A549 (cell line): ENCODE data around the gene ZNF365. TPM values are rescaled to one million over a fixed set of nuclear protein-coding genes. Genes with fewer than 3 reads are reported as not detected.

Source experiments
- ATAC-seq, 2 experiments: fragments of 200-7000 bp in 1 of 2; fragments of >200 bp in 1 of 2; cut with Nextera tagmentation in 1 of 2; cut with Tn5 transposase in 1 of 2; 3 replicates each; pipeline versions ENCODE4 v1.8.0 to v1.9.1; 2018 to 2020; ENCODE audit warnings: mild to moderate bottlenecking in 1 of 2, moderate library complexity in 1 of 2
- CTCF ChIA-PET: fragments of 300-600 bp; sonication (Branson Sonifier 250); formaldehyde crosslinking; extraction: SDS; loops from one replicate; lab custom pipeline; 2021; ENCODE audit warnings: antibody characterized with exemption, inconsistent platforms; lab: Yijun Ruan, JAX
- POLR2A ChIA-PET: fragments of 350-600 bp; formaldehyde crosslinking; extraction: SDS; loops from one replicate; lab custom pipeline; 2021; ENCODE audit warnings: antibody characterized with exemption, inconsistent platforms; lab: Yijun Ruan, JAX
- DNase-seq, 2 experiments: peaks; one replicate each; pipeline versions ENCODE4 v3.0.0 to v3.0.0-alpha.2; 2011 to 2016; ENCODE audit warnings: low read depth in 1 of 2, low spot score in 1 of 2
- FAIRE-seq: peaks from 2 replicates; lab custom pipeline; 2011; peaks lifted over from hg19 to GRCh38; lab: Jason Lieb, UNC
- H3K27ac ChIP-seq, 2 experiments: fragments of >200 bp; sonication (Bioruptor Twin); formaldehyde crosslinking; 3 replicates each; pipeline ENCODE4 v1.5.1; 2016 to 2017
- H3K4me1 ChIP-seq: fragments of >200 bp; sonication (Bioruptor Twin); formaldehyde crosslinking; 3 replicates; pipeline ENCODE4 v1.6.1; 2016
- H3K4me2 ChIP-seq: fragments of >200 bp; sonication (Bioruptor Twin); formaldehyde crosslinking; 3 replicates; pipeline ENCODE4 v1.6.1; 2016
- H3K4me3 ChIP-seq: fragments of >200 bp; sonication (Bioruptor Twin); formaldehyde crosslinking; 3 replicates; pipeline ENCODE4 v1.5.1; 2016
- H3K9me3 ChIP-seq: fragments of >200 bp; sonication (Bioruptor Twin); formaldehyde crosslinking; 3 replicates; pipeline ENCODE4 v1.6.1; 2016
- CEBPB ChIP-seq, 2 experiments: fragments of >200 bp in 1 of 2; sonication (Bioruptor Twin) in 1 of 2; formaldehyde crosslinking in 1 of 2; IDR thresholded peaks; 2 replicates each; pipeline ENCODE4 v1.6.1; 2012 to 2016
- EHMT2 ChIP-seq: fragments of 200-600 bp; sonication (generic); IDR thresholded peaks from 2 replicates; pipeline ENCODE4 v1.6.1; 2016; ENCODE audit warnings: antibody characterized with exemption, low read depth, mild to moderate bottlenecking, moderate library complexity
- FOSL2 ChIP-seq, 2 experiments: fragments of 450-650 bp in 1 of 2; fragments of >200 bp in 1 of 2; sonication (Bioruptor Twin) in 1 of 2; formaldehyde crosslinking; IDR thresholded peaks; 2 replicates each; pipeline versions ENCODE4 v1.5.0 to v1.6.1; 2016 to 2020; ENCODE audit warnings: mild to moderate bottlenecking in 1 of 2, moderate library complexity in 1 of 2
- GATA3 ChIP-seq: IDR thresholded peaks from 2 replicates; pipeline ENCODE4 v1.6.1; 2012; ENCODE audit warnings: borderline replicate concordance
- HOXA7 ChIP-seq: fragments of 250-450 bp; sonication (Bioruptor Pico); IDR thresholded peaks from 2 replicates; pipeline ENCODE4 v1.5.0; 2020; ENCODE audit warnings: mild to moderate bottlenecking, moderate library complexity
- JUNB ChIP-seq: fragments of >200 bp; sonication (Bioruptor Twin); formaldehyde crosslinking; IDR thresholded peaks from 2 replicates; pipeline ENCODE4 v1.6.1; 2016
- MAFK ChIP-seq: fragments of 450-650 bp; IDR thresholded peaks from 2 replicates; pipeline ENCODE4 v1.6.1; 2014; ENCODE audit not compliant: partially characterized antibody
- RAD21 ChIP-seq, 2 experiments: fragments of >200 bp in 1 of 2; sonication (Bioruptor Twin) in 1 of 2; formaldehyde crosslinking in 1 of 2; IDR thresholded peaks in 1 of 2; conservative IDR thresholded peaks in 1 of 2; 2 replicates in 1 of 2; 3 replicates in 1 of 2; pipeline ENCODE4 v1.6.1; 2012 to 2018; ENCODE audit warnings: inconsistent platforms in 1 of 2
- RNF2 ChIP-seq: fragments of 200-600 bp; sonication (generic); IDR thresholded peaks from 2 replicates; pipeline ENCODE4 v1.6.1; 2016; ENCODE audit warnings: low read depth, mild to moderate bottlenecking, antibody characterized with exemption, moderate library complexity, borderline replicate concordance
- TFCP2L1 ChIP-seq: fragments of 250-450 bp; sonication (Bioruptor Pico); IDR thresholded peaks from 2 replicates; pipeline ENCODE4 v1.5.0; 2021; ENCODE audit warnings: mild to moderate bottlenecking
- ZNF302 ChIP-seq: fragments of 250-450 bp; sonication (Bioruptor Pico); IDR thresholded peaks from 2 replicates; pipeline ENCODE4 v1.9.0; 2021; ENCODE audit warnings: inconsistent platforms, mild to moderate bottlenecking, moderate library complexity
- whole genome bisulfite sequencing: methylation state at CpG from one replicate; pipeline ENCODE4 v1.1.6; 2017; ENCODE audit errors: missing lambda C conversion rate; 5-methylcytosine and 5-hydroxymethylcytosine counted together
- polyA plus RNA-seq, 4 experiments: library from polyadenylated mRNA; depleted of rRNA in 3 of 4; stranded (reverse); fragments of >200 nt; fragmentation: RNase III in 1 of 4; extraction: RNeasy Plus Mini Kit Qiagen cat#74134 plus additional on column Dnase treatment in 1 of 4; gene quantifications; 2 replicates in 3 of 4; 3 replicates in 1 of 4; pipeline ENCODE4 v1.2.3, GENCODE V29; 2011 to 2017
- TF ChIP-seq, protein P1 (sequence below): fragments of 200-600 bp; sonication (generic); IDR thresholded peaks from 2 replicates; pipeline ENCODE4 v1.6.1; 2016; ENCODE audit warnings: antibody characterized with exemption, mild to moderate bottlenecking, moderate library complexity
- TF ChIP-seq, protein P2 (sequence below): fragments of 250-450 bp; sonication (Bioruptor Pico); IDR thresholded peaks from 2 replicates; pipeline ENCODE4 v1.5.0; 2021; ENCODE audit warnings: mild to moderate bottlenecking, moderate library complexity, borderline replicate concordance

ZNF365 gene
- polyA plus RNA-seq, 2 of the 4 experiments (the other 2 are of a cell fraction), result 1.3 to 1.5 TPM

DNA sequence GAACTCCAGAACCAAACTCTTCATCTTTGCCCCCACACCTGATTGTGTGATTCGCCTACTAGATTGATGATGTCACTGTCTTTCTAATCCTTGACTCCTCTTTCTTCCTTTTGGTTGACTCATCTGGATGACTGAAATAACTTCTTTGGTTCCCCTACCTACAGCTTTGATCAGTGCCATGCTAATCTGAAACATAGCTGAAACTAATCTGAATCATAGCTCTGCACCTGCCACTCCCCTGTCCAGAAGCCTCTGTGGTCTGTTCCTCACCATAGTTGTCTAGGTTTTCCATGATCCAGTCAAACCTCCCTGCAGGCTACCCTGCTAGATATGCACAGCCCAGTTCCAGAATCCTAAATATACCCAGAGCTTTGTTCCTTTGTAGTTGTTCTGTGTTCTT lies 51.9 kb downstream of the ZNF365 start:
- 18% methylated on average over 1 of the region's 1 CpG for WGBS
- no peak for FAIRE-seq
- ChIA-PET CTCF (interaction anchor here (0.7 to 2.7 kb wide), 5 partner anchors 11 to 392 kb away, joined by 3 to 15 read pairs (median 3); no protein-coding TSS in a partner anchor), POLR2A (interaction anchor here (0.9 kb wide), 1 partner anchor 158 kb away, joined by 3 read pairs; the partner anchor contains the start of gene RTKN2)
- peaks cover 21% of the 10 kb centered on the region for H3K4me1 ChIP-seq
- TF ChIP-seq MAFK (no peak), FOSL2 (IDR thresholded peaks at IDR 0.05) (peak; percentile 62), FOSL2 (CRISPR knock-in tag; IDR thresholded peaks at IDR 0.05) (peak; percentile 31), JUNB (peak; percentile 67), CEBPB (IDR thresholded peaks at IDR 0.05) (no peak), GATA3 (peak; percentile 38; the same call in 1 of the 2 replicates), RAD21 (conservative IDR thresholded peaks at IDR 0.05 in 1 of 2, IDR thresholded peaks at IDR 0.05 in 1 of 2) (no peak), RNF2 (no peak)
- TF ChIP-seq, protein P1, sequence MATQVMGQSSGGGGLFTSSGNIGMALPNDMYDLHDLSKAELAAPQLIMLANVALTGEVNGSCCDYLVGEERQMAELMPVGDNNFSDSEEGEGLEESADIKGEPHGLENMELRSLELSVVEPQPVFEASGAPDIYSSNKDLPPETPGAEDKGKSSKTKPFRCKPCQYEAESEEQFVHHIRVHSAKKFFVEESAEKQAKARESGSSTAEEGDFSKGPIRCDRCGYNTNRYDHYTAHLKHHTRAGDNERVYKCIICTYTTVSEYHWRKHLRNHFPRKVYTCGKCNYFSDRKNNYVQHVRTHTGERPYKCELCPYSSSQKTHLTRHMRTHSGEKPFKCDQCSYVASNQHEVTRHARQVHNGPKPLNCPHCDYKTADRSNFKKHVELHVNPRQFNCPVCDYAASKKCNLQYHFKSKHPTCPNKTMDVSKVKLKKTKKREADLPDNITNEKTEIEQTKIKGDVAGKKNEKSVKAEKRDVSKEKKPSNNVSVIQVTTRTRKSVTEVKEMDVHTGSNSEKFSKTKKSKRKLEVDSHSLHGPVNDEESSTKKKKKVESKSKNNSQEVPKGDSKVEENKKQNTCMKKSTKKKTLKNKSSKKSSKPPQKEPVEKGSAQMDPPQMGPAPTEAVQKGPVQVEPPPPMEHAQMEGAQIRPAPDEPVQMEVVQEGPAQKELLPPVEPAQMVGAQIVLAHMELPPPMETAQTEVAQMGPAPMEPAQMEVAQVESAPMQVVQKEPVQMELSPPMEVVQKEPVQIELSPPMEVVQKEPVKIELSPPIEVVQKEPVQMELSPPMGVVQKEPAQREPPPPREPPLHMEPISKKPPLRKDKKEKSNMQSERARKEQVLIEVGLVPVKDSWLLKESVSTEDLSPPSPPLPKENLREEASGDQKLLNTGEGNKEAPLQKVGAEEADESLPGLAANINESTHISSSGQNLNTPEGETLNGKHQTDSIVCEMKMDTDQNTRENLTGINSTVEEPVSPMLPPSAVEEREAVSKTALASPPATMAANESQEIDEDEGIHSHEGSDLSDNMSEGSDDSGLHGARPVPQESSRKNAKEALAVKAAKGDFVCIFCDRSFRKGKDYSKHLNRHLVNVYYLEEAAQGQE, result no peak
- peak overlapping the region; percentile 53 for H3K4me2 ChIP-seq
- peak; percentile 84 to 92 for ATAC-seq
- peak overlapping the region; percentile 71 to 76 for H3K27ac ChIP-seq
- 0 out of 3 replicates have a peak, but pooled peaks cover 7% of the 10 kb centered on the region for H3K9me3 ChIP-seq
- DNase-seq, result peak; percentile 28 to 52
- H3K4me3 ChIP-seq, result no peak overlapping the region

DNA sequence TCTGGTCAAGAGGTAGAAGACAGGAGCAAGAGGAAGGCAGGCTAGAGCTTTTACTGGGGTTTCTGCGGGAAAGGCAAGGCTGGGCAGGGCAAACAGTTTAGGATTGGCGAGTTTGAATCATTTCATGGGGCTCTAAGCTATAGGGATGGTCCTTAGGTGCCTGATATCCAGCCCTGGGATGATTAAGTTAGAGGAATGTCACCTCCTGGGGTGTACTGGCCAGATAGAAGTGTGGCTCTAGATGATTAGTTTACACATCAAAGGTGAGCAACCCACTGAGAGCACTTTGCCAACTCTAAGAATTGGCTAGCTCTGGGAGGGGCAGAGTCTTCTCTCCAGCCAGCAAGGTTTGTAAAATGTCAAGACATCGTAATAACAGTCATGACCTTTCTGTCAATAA lies 52.4 kb downstream of the ZNF365 start:
- DNase-seq, result peak in 1 of 2 experiments; percentile 13
- WGBS, result 22% methylated on average over 3 of the region's 3 CpGs
- ATAC-seq, result peak; percentile 48 to 70; a peak in 5 of 6 replicates
- CTCF ChIA-PET, result interaction anchor here (0.7 to 2.7 kb wide), 5 partner anchors 11 to 391 kb away, joined by 3 to 15 read pairs (median 3); no protein-coding TSS in a partner anchor
- no peak for FAIRE-seq
- Histone ChIP-seq H3K27ac (peak overlapping the region; percentile 71 to 76), H3K4me2 (peak overlapping the region; percentile 53), H3K4me3 (no peak overlapping the region), H3K4me1 (peaks cover 21% of the 10 kb centered on the region), H3K9me3 (0 out of 3 replicates have a peak, but pooled peaks cover 7% of the 10 kb centered on the region)
- POLR2A ChIA-PET, result interaction anchor here (0.9 kb wide), 1 partner anchor 158 kb away, joined by 3 read pairs; the partner anchor contains the start of gene RTKN2
- TF ChIP-seq JUNB (0 out of 2 replicates have a peak, but pooled peaks have one; percentile 16), HOXA7 (CRISPR knock-in tag) (no peak), ZNF302 (CRISPR knock-in tag) (no peak)

DNA sequence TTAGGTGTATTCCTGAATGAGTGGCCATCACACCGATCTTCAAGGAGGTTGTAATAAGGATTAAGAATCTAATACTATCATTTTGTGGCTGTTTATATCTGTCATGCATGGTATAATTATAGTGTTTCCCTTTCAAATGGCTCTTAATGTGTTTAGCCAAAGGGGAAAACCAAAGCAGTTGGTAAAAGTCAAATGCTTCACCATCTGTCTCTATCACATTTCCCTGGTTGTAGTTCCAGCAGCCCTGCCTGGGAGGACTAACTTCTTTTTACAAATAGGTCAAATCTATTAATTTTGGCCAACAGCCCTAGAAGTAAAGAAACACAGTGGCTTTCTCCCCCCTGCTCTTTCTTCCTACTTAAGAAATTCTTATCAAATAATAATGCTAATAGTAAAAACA lies 56.7 kb downstream of the ZNF365 start:
- FAIRE-seq (no peak), DNase-seq (no peak), ATAC-seq (no peak)
- 77% methylated on average over 1 of the region's 1 CpG for WGBS
- CTCF ChIA-PET, result no interaction called here
- Histone ChIP-seq H3K9me3 (0 out of 3 replicates have a peak, but pooled peaks cover 7% of the 10 kb centered on the region), H3K4me2 (no peak overlapping the region), H3K4me3 (no peak overlapping the region), H3K27ac (0 out of 6 replicates have a peak overlapping the region, but pooled peaks of 1 of the 2 experiments have one; percentile 22), H3K4me1 (peaks cover 41% of the 10 kb centered on the region)
- TF ChIP-seq CEBPB (IDR thresholded peaks at IDR 0.05) (no peak), FOSL2 (IDR thresholded peaks at IDR 0.05) (no peak), FOSL2 (CRISPR knock-in tag; IDR thresholded peaks at IDR 0.05) (no peak), EHMT2 (no peak), TFCP2L1 (no peak)
- TF ChIP-seq, protein P2, sequence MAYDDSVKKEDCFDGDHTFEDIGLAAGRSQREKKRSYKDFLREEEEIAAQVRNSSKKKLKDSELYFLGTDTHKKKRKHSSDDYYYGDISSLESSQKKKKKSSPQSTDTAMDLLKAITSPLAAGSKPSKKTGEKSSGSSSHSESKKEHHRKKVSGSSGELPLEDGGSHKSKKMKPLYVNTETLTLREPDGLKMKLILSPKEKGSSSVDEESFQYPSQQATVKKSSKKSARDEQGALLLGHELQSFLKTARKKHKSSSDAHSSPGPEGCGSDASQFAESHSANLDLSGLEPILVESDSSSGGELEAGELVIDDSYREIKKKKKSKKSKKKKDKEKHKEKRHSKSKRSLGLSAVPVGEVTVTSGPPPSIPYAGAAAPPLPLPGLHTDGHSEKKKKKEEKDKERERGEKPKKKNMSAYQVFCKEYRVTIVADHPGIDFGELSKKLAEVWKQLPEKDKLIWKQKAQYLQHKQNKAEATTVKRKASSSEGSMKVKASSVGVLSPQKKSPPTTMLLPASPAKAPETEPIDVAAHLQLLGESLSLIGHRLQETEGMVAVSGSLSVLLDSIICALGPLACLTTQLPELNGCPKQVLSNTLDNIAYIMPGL (CRISPR knock-in tag), result no peak
- POLR2A ChIA-PET, result no interaction called here
